IPS-11a (cell line): ENCODE data around the gene HPCAL1.

Experiments used
- H3K4me3 ChIP-seq: one replicate; pipeline ENCODE4 v1.5.1; 2013; ENCODE audit warnings: low read depth, low read length, control low read depth

HPCAL1 gene

DNA sequence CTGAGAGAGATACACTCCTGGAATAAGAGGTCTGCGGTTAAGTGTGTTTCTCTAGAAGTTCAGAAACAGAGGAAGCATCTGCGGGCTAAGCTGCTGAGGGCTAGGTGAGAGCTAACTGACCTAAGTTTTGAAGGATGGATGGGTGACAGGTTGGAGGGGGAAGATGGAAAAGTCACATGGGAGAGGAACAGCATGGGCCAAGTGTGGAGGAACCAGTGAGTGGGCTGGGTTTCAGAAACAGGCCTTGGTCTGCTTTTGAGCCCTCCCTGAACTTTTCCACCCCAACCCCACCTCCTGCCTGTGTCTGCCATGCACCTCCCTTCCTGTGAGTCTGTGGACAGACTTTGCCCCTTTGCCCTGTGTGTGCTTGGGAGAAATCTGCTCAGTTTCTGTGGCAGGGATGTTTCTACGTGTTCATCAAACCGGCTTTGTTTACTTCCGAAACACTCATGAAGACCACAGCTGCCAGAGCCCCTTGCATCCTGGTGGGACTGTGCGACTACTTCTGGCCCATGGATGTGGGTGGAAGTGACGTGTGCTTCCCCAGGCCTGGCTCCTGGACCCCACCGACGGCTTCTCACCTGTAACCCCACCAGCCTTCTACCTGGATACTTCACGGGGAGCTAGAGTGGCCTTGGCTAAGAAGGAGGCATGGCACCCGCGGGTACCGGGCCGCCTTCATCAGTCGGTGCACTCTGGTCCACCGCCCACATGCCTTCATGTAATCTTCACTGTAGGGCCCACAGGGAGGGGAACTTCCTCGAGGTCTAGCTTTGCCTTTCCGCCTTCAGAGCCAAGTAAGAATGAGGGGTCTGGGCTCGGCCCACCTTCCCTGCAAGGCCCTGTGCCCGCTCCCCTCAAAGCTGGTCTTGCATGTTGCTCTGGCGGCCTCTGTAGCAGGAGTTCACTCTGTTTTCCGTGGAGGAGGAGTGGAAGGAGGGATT, 1.4 kb upstream of the HPCAL1 start:
- H3K4me3 ChIP-seq: no peak overlapping the region

GRCh38 chr2:10301941-10302478, 694 bp upstream of the HPCAL1 start:
- no peak overlapping the region for H3K4me3 ChIP-seq

DNA sequence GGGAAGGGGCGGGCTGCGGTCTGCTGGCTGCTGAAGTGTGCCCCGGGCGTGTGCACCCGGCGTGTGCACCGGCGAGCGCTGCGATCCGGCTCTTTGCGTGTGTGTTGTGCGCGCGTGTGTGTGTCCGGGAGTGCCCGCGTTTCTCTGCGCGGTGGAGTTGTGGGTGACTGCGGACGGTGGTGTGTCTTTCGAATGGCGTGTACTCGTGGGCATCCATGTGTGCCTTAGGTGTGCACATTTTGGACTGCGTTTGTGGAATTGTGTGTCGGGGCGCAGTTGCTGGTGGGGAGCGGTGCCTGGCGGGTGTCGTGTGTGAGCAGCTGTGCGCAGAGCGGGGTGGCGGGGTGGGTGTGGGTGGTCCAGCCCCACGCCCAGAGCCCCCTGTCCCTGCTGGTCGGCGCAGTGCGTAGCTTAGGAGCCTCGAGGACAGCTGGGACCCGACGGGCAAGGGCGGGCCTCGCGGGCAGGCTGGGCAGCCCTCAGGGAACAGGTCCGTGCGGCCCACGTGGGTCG, 533 bp downstream of the HPCAL1 start:
- peak overlapping the region; percentile 65 for H3K4me3 ChIP-seq

- H3K4me3 ChIP-seq: peak overlapping the region; percentile 65
Observed at GRCh38 chr2:10303694-10304378, 1.1 kb downstream of the HPCAL1 start.

- H3K4me3 ChIP-seq: peak overlapping the region; percentile 18
Observed at GRCh38 chr2:10304458-10305253, 2.0 kb downstream of the HPCAL1 start.

DNA sequence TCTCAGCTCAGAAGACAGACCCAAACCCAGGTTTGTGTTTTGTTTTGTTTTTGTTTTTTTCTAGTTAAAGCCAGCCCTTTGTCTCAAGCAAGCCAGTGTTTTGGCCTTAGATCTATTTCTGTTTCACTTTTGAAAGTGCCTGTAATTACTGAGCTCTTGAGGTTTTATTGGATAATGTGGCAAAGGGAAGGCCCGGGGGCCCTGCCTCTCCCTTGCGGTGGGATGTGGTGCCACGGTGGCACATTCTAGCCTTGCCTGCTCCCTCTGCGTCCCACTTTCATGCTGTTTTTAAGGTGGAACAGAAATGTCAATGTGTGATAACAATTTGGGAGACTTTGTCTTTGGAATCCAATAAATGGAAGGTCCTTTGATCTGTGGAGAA, 2.5 kb downstream of the HPCAL1 start:
- H3K4me3 ChIP-seq: no peak overlapping the region

GRCh38 chr2:10305715-10306114, 3.0 kb downstream of the HPCAL1 start:
- no peak overlapping the region for H3K4me3 ChIP-seq

- H3K4me3 ChIP-seq: no peak overlapping the region
Observed at GRCh38 chr2:10306901-10307463, 4.3 kb downstream of the HPCAL1 start.

DNA sequence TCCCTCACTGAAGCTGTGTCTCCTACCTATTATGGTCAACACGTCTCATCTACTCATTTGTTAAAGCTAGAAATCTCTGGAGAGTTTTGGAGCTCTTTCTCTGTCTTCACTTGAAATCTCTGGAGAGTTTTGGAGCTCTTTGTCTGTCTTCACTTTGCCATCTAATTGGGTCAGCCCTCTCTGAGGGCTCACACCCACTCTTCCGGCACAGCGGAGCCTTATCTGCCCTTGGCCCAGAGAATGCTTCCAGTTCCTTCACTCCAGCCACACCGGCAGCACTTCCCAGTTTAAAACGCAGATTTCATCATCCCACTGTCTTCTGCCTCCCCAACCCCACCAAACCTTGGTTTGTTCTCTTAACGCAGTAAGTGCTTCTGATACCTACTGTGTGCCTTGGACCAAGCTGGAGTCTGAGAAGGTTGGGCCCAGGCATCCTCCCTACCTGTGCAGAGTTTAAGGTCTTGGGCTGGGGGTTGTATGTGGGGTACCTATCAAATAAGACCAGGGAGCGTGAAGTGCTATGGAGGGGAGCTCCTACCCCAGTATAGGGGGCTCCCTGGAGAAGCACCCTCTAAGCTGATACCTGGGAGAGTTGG, 5.0 kb downstream of the HPCAL1 start:
- no peak overlapping the region for H3K4me3 ChIP-seq

GRCh38 chr2:10308866-10309265, 6.2 kb downstream of the HPCAL1 start:
- no peak overlapping the region for H3K4me3 ChIP-seq

- no peak overlapping the region for H3K4me3 ChIP-seq
Observed at GRCh38 chr2:10309286-10309685, 6.6 kb downstream of the HPCAL1 start.

DNA sequence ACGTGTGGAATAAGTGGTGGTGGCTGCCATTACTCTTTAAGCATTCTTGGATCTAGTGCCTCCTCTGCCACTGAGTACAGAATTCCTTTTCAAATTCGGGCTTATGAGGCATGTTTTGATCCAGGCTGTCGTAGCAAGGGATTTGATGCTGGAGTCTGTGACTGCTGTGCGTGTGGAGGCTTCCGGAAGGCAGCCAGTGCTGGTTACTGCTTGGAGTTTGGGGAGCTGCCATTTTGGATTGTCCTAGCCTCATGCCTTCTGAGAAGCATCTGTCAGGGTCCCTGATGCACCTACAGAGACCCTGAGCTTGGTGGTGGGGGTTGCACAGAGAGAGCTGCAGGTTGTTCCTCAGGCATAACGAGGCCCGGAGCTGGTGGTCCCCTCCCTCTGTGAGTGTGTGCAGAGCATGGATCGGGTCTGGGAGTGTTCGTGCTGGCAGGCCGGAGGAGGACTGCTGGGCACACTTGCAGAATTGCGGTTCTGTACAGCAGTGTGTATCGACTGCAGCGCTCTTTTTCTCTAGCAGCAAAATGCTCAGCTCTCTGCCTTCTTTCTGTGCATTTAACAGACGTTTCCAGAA, 7.7 kb downstream of the HPCAL1 start:
- no peak overlapping the region for H3K4me3 ChIP-seq

DNA sequence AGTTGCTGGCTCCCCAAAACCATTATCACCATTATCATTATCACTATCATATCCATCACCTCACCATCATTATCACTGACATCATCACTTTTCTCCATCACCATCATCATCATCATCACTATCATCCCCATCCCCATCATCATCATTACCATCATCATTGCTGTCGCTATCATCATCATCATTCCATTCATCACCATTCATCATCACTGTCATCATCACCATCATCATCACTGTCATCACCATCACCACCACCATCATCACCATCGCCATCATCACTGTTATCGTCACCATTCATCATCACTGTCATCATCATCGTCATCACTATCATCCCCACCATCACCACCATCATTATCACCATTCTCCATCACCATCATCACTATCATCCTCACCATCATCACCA, 9.0 kb downstream of the HPCAL1 start:
- H3K4me3 ChIP-seq: no peak overlapping the region

- H3K4me3 ChIP-seq: no peak overlapping the region
Observed at GRCh38 chr2:10312437-10312957, 9.8 kb downstream of the HPCAL1 start.

DNA sequence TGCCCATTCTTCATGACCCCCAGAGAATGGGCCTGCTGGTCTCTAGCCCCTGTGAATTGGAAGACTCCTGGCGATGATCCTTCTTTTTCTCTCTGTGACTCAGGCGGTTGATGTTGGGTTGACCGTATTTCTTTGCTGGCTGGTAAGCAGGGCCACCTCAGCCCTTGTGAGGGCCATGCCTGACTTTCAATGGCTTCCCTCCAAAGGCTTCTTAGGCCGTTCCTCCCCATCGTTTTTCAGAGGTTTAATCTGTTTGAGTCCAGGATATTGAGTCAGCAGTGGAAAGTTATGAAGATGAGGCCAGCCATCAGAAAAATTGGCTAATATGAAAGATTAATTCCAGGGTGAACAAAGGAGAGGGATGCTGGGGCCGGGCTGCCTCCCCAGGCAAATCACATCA, 13.6 kb downstream of the HPCAL1 start:
- no peak overlapping the region for H3K4me3 ChIP-seq

GRCh38 chr2:10316860-10317259, 14.2 kb downstream of the HPCAL1 start:
- H3K4me3 ChIP-seq: no peak overlapping the region

DNA sequence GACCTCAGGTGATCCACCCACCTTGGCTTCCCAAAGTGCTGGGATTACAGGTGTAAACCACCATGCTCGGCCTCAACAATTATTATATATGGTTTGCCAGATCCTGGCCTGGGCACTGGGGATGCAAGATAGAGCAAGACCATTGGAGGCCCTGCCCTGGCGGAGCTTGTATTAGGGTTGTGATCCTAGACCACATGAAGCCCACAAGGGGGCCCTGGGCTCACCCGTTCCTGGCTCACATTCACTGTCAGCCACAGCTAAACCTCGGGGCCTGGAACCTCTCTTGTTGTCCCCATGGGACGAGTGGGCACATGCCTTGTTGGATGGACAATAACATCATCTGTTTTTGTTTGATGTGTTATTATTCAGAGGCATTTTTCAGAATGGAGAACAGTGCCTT, 14.9 kb downstream of the HPCAL1 start:
- H3K4me3 ChIP-seq: no peak overlapping the region

DNA sequence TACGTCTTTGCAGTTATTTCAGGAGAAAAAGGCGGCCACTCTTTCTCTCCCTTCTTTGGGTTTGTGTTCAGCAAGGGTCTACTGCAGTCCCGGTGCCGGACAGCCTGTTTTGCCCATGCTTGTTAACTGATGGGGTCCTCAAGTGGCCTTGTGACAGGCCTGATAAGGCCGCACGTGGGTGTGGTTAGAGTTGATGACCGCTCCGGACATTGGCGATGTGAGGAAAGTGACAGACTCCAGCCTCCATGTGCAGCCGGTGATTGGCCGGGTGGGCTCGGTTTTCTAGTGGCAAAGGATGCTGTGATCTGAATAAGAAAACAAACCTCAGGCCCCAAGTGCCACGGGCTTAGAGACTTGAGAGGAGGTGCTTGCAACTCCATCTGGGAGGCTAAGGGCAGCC, 15.6 kb downstream of the HPCAL1 start:
- no peak overlapping the region for H3K4me3 ChIP-seq

GRCh38 chr2:10319892-10320574, 17.3 kb downstream of the HPCAL1 start:
- H3K4me3 ChIP-seq: no peak overlapping the region
